HG03175 (cell line): ENCODE data around the gene EXOC7.
"Not testable (repeated sequence)": the region's sequence is repeated elsewhere in the genome, so short reads cannot be mapped to it uniquely, and the experiment has no call there.

Experiments used
- ATAC-seq: cut with Tn5 transposase; IDR thresholded peaks from one replicate; pipeline ENCODE4 v1.9.1; 2021; ENCODE audit warnings: mild to moderate bottlenecking, moderate library complexity; ENCODE audit not compliant: unreplicated experiment

The EXOC7 gene

GRCh38 chr17:76088868-76089576, 14.6 kb downstream of the EXOC7 start:
- no peak for ATAC-seq

- no peak for ATAC-seq
Observed at GRCh38 chr17:76088041-76088867, 15.3 kb downstream of the EXOC7 start.

GRCh38 chr17:76087531-76087930, 16.1 kb downstream of the EXOC7 start:
- ATAC-seq, result no peak

GRCh38 chr17:76086384-76086783, 17.2 kb downstream of the EXOC7 start:
- no peak for ATAC-seq

GRCh38 chr17:76085731-76086366, 17.7 kb downstream of the EXOC7 start:
- ATAC-seq, result no peak

- no peak for ATAC-seq
Observed at GRCh38 chr17:76085066-76085730, 18.4 kb downstream of the EXOC7 start.

- no peak for ATAC-seq
Observed at GRCh38 chr17:76083536-76084182, 19.9 kb downstream of the EXOC7 start.

GRCh38 chr17:76082326-76083251, 21.0 kb downstream of the EXOC7 start:
- no peak for ATAC-seq

- ATAC-seq, result no peak
Observed at GRCh38 chr17:76081295-76082210, 22.0 kb downstream of the EXOC7 start.

- no peak for ATAC-seq
Observed at GRCh38 chr17:76080768-76081287, 22.8 kb downstream of the EXOC7 start.

GRCh38 chr17:76079956-76080767, 23.4 kb downstream of the EXOC7 start:
- no peak for ATAC-seq

- no peak for ATAC-seq
Observed at GRCh38 chr17:76079535-76079955, 24.0 kb downstream of the EXOC7 start.

GRCh38 chr17:76078860-76079534, 24.6 kb downstream of the EXOC7 start, which contains the start of gene ZACN:
ZACN (plus strand) TSS chr17:76079182; CDS start chr17:76079265, 83 bp downstream.
- ATAC-seq, result no peak

- ATAC-seq, result not testable (repeated sequence)
Observed at GRCh38 chr17:76078370-76078769, 25.2 kb downstream of the EXOC7 start.

GRCh38 chr17:76077584-76078110, 25.9 kb downstream of the EXOC7 start:
- no peak for ATAC-seq

GRCh38 chr17:76076765-76077583, 26.6 kb downstream of the EXOC7 start:
- no peak for ATAC-seq
